Neural progenitor cell (in vitro differentiated cells): ENCODE results near the gene PAPLN. TPM values are rescaled to one million over a fixed set of nuclear protein-coding genes. Genes with fewer than 3 reads are reported as not detected.

ENCODE experiments used
- DNase-seq: peaks from one replicate; pipeline ENCODE4 v3.0.0-alpha.2; 2016; ENCODE audit warnings: low spot score
- H2AFZ ChIP-seq: fragments of 200-600 bp; sonication (generic); replicated peaks from 2 replicates; pipeline ENCODE4 v1.6.1; 2016; ENCODE audit warnings: antibody characterized with exemption
- H3F3A ChIP-seq: fragments of 200-600 bp; sonication (generic); 2 replicates; pipeline ENCODE4 v1.6.1; 2016; ENCODE audit warnings: antibody characterized with exemption, low read depth
- H3K27ac ChIP-seq: fragments of 200-600 bp; sonication (generic); 2 replicates; pipeline ENCODE4 v1.5.1; 2016; ENCODE audit warnings: mild to moderate bottlenecking
- H3K27me3 ChIP-seq: fragments of 200-600 bp; sonication (generic); 2 replicates; pipeline ENCODE4 v1.6.1; 2016; ENCODE audit warnings: mild to moderate bottlenecking, moderate library complexity
- H3K36me3 ChIP-seq: fragments of 200-600 bp; sonication (generic); 2 replicates; pipeline ENCODE4 v1.5.1; 2016
- H3K4me1 ChIP-seq: fragments of 200-600 bp; sonication (generic); 2 replicates; pipeline ENCODE4 v1.6.1; 2016; ENCODE audit warnings: mixed run types
- H3K4me2 ChIP-seq: fragments of 200-600 bp; sonication (generic); 2 replicates; pipeline ENCODE4 v1.6.1; 2016
- H3K4me3 ChIP-seq: fragments of 200-600 bp; sonication (generic); 2 replicates; pipeline ENCODE4 v1.5.1; 2016
- H3K79me2 ChIP-seq: fragments of 200-600 bp; sonication (generic); 2 replicates; pipeline ENCODE4 v1.6.1; 2016; ENCODE audit warnings: low read depth
- H3K9ac ChIP-seq: fragments of 200-600 bp; sonication (generic); 2 replicates; pipeline ENCODE4 v1.6.1; 2016
- H3K9me3 ChIP-seq: fragments of 200-600 bp; sonication (generic); 2 replicates; pipeline ENCODE4 v1.5.1; 2016; ENCODE audit warnings: low read depth
- H4K20me1 ChIP-seq: fragments of 200-600 bp; sonication (generic); 2 replicates; pipeline ENCODE4 v1.6.1; 2016; ENCODE audit warnings: low read depth
- H3K27ac Mint-ChIP-seq: 3 replicates; pipeline ENCODE4 v1.8.0; 2021; ENCODE audit warnings: mixed read lengths
- H3K27me3 Mint-ChIP-seq: 2 replicates; pipeline ENCODE4 v1.8.0; 2022; ENCODE audit warnings: low read depth, mild to moderate bottlenecking, inconsistent platforms, moderate library complexity, mixed read lengths; ENCODE audit not compliant: insufficient read depth
- H3K36me3 Mint-ChIP-seq: 3 replicates; pipeline ENCODE4 v1.8.0; 2021; ENCODE audit warnings: mixed read lengths
- H3K4me1 Mint-ChIP-seq: 3 replicates; pipeline ENCODE4 v1.8.0; 2021; ENCODE audit warnings: mixed read lengths
- H3K4me3 Mint-ChIP-seq: 3 replicates; pipeline ENCODE4 v1.8.0; 2021; ENCODE audit warnings: mild to moderate bottlenecking, moderate library complexity, mixed read lengths
- H3K9me3 Mint-ChIP-seq: 3 replicates; pipeline ENCODE4 v1.8.0; 2020; ENCODE audit warnings: mixed read lengths
- CTCF ChIP-seq: fragments of 200-600 bp; sonication (generic); IDR thresholded peaks from 2 replicates; pipeline ENCODE4 v1.5.1; 2017; ENCODE audit warnings: antibody characterized with exemption, mild to moderate bottlenecking
- EZH2 ChIP-seq: fragments of 200-600 bp; sonication (generic); IDR thresholded peaks from 2 replicates; pipeline ENCODE4 v1.6.1; 2017; ENCODE audit warnings: antibody characterized with exemption, mild to moderate bottlenecking, moderate library complexity
- EZH2phosphoT487 ChIP-seq: fragments of 200-600 bp; sonication (generic); IDR thresholded peaks from 2 replicates; pipeline ENCODE4 v1.6.1; 2017; ENCODE audit warnings: antibody characterized with exemption
- total RNA-seq: library from RNA; depleted of rRNA; stranded (reverse); fragments of >200 nt; gene quantifications from 2 replicates; pipeline ENCODE4 v1.2.3, GENCODE V29; 2015; ENCODE audit warnings: low replicate concordance

Gene PAPLN
- total RNA-seq, 1 donor from 2014 or later: 17.3 TPM

GRCh38 chr14:73236157-73236556, 1.1 kb upstream of the PAPLN start:
- DNase-seq: peak; percentile 50
- H3K4me3 ChIP-seq: peak overlapping the region; percentile 71
- no peak overlapping the region for H3K9ac ChIP-seq
- H3K27ac ChIP-seq: peak overlapping the region; percentile 80
- peaks cover 13% of the 10 kb centered on the region for H3K79me2 ChIP-seq
- Mint-ChIP-seq H3K36me3 (no peaks in the 10 kb centered on the region), H3K27ac (peak overlapping the region; percentile 67), H3K4me3 (peak overlapping the region; percentile 71), H3K4me1 (peaks cover 57% of the 10 kb centered on the region), H3K27me3 (peaks cover 37% of the 10 kb centered on the region), H3K9me3 (peaks cover 2% of the 10 kb centered on the region)
- no peaks in the 10 kb centered on the region for H3K9me3 ChIP-seq
- no peak for TF ChIP-seq CTCF
- no peak for TF ChIP-seq EZH2
- TF ChIP-seq EZH2phosphoT487: no peak
- H3F3A ChIP-seq: peaks cover 40% of the 10 kb centered on the region
- peak overlapping the region; percentile 81 for H3K4me2 ChIP-seq
- no peaks in the 10 kb centered on the region for H3K36me3 ChIP-seq
- H3K27me3 ChIP-seq: peaks cover 49% of the 10 kb centered on the region
- peaks cover 9% of the 10 kb centered on the region for H4K20me1 ChIP-seq
- peaks cover 75% of the 10 kb centered on the region for H3K4me1 ChIP-seq
- H2AFZ ChIP-seq: no peak overlapping the region

GRCh38 chr14:73236752-73237218, 521 bp upstream of the PAPLN start:
- Histone ChIP-seq H3K27ac (no peak overlapping the region), H3K4me2 (peak overlapping the region; percentile 81), H3K79me2 (peaks cover 13% of the 10 kb centered on the region), H3K4me3 (peak overlapping the region; percentile 71), H3F3A (peaks cover 40% of the 10 kb centered on the region), H4K20me1 (peaks cover 9% of the 10 kb centered on the region), H3K9ac (no peak overlapping the region), H3K9me3 (no peaks in the 10 kb centered on the region), H3K4me1 (peaks cover 78% of the 10 kb centered on the region), H2AFZ (peak overlapping the region; percentile 90), H3K27me3 (peaks cover 49% of the 10 kb centered on the region), H3K36me3 (no peaks in the 10 kb centered on the region)
- TF ChIP-seq EZH2phosphoT487 (no peak), EZH2 (no peak), CTCF (no peak)
- peaks cover 37% of the 10 kb centered on the region for H3K27me3 Mint-ChIP-seq
- DNase-seq: peak; percentile 24
- H3K36me3 Mint-ChIP-seq: no peaks in the 10 kb centered on the region
- H3K27ac Mint-ChIP-seq: no peak overlapping the region
- peaks cover 57% of the 10 kb centered on the region for H3K4me1 Mint-ChIP-seq
- H3K4me3 Mint-ChIP-seq: peak overlapping the region; percentile 79
- H3K9me3 Mint-ChIP-seq: peaks cover 2% of the 10 kb centered on the region

- Histone ChIP-seq H3K9me3 (no peaks in the 10 kb centered on the region), H3K27ac (no peak overlapping the region), H3K4me1 (peaks cover 68% of the 10 kb centered on the region), H4K20me1 (peaks cover 9% of the 10 kb centered on the region), H3F3A (peaks cover 40% of the 10 kb centered on the region), H3K4me2 (peak overlapping the region; percentile 81), H3K4me3 (peak overlapping the region; percentile 71), H2AFZ (peak overlapping the region; percentile 90), H3K9ac (peak overlapping the region; percentile 4), H3K27me3 (peaks cover 49% of the 10 kb centered on the region), H3K79me2 (peaks cover 13% of the 10 kb centered on the region), H3K36me3 (no peaks in the 10 kb centered on the region)
- TF ChIP-seq EZH2phosphoT487 (peak; percentile 33), EZH2 (peak; percentile 61), CTCF (no peak)
- Mint-ChIP-seq H3K4me3 (peak overlapping the region; percentile 72), H3K9me3 (peaks cover 2% of the 10 kb centered on the region), H3K27ac (no peak overlapping the region), H3K36me3 (no peaks in the 10 kb centered on the region), H3K4me1 (peaks cover 61% of the 10 kb centered on the region), H3K27me3 (peaks cover 41% of the 10 kb centered on the region)
- DNase-seq: peak; percentile 62
These were observed 599 bp downstream of the PAPLN start for GRCh38 chr14:73237786-73238423.
